ENCODE results near the gene VNN1. TPM values are rescaled to one million over a fixed set of nuclear protein-coding genes. Genes with fewer than 3 reads are reported as not detected.

VNN1 gene
- not detected for total RNA-seq

DNA sequence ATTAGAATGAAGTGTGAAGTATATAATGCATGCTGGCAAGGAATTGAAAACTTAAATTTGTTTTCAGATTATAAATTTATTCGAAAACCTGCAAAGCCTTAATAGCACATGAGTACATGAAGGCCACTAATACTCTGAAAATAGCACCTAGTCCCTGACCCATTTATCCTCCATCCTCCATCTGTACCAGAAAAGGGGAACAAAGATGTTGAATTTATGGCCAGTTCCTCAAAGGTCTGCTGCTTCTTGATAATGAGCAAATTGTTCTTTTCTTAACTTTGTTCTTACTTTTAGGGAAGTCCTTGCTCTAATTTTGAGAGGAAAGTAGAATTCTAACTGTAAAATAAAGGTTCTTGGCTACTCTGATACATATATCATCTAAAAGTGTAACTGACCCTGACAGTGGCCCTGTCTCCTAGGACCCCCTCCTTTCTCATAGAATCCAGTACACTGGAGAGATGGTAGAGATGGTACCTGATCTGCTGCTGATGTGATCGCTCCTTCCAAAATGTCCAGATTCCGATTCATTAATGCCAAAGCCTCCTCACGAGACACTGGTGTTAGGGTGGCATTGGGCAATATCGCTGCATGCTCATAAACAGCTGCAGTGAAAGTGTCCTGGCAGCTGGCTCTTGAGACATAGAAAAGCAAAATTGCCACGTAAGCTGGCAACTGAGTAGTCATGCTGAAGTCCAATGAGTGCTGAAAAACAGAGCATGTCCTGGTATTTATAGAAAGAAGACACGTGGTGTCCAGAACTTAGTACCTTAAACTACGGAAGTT is at the start of gene VNN1:
TSS of gene VNN1 (minus strand) at position 704 of the 783 bp plus-strand sequence. CDS start at position 684, 20 bp downstream.

GRCh38 chr6:132659082-132659481 is 54.8 kb downstream of the VNN1 start, which contains the start of gene TAAR1:
TAAR1 (minus strand) TSS chr6:132659182; CDS start chr6:132646003, 13,179 bp downstream.

Other genes starting within 250 kb of the VNN1 start
- gene STX7, start 200.9 kb downstream of the VNN1 start, total RNA-seq: 73.6 TPM
- not detected for gene TAAR9, start 175.8 kb downstream of the VNN1 start, total RNA-seq
- not detected for gene TAAR8, start 161.4 kb downstream of the VNN1 start, total RNA-seq
- not detected for gene TAAR6, start 143.7 kb downstream of the VNN1 start, total RNA-seq
- not detected for gene TAAR5, start 124.3 kb downstream of the VNN1 start, total RNA-seq
- gene TAAR2, start 89.8 kb downstream of the VNN1 start, total RNA-seq: not detected
- not detected for gene TAAR1, start 54.9 kb downstream of the VNN1 start, total RNA-seq
- 1.4 TPM for gene VNN2, start 43.8 kb upstream of the VNN1 start, total RNA-seq
- gene SLC18B1, start 84.6 kb upstream of the VNN1 start, total RNA-seq: 33.0 TPM
- gene RPS12, start 100.5 kb upstream of the VNN1 start, total RNA-seq: 710 TPM

All from diencephalon (tissue), 1 donor.